Osteoblast (primary cell): ENCODE results near the gene ACOT6. TPM values are rescaled to one million over a fixed set of nuclear protein-coding genes. Genes with fewer than 3 reads are reported as not detected.
"Not testable (repeated sequence)": the region's sequence is repeated elsewhere in the genome, so short reads cannot be mapped to it uniquely, and the experiment has no call there.

Experiments
- DNase-seq: peaks from one replicate; pipeline ENCODE4 v3.0.0; 2011; ENCODE audit warnings: low spot score, mixed read lengths; ENCODE audit not compliant: insufficient read length; ENCODE audit errors: missing footprints
- H2AFZ ChIP-seq: 2 replicates; pipeline ENCODE4 v1.6.0; 2011; ENCODE audit warnings: mild to moderate bottlenecking, low read length
- H3K27ac ChIP-seq: 2 replicates; pipeline ENCODE4 v1.5.1; 2011; ENCODE audit warnings: mild to moderate bottlenecking, low read depth, low read length, moderate library complexity
- H3K27me3 ChIP-seq: 2 replicates; pipeline ENCODE4 v1.6.0; 2012; ENCODE audit warnings: mild to moderate bottlenecking, control low read depth, inconsistent platforms, low read length, moderate library complexity; ENCODE audit not compliant: insufficient read depth
- H3K36me3 ChIP-seq: 2 replicates; pipeline ENCODE4 v1.5.1; 2011; ENCODE audit warnings: mild to moderate bottlenecking, low read length, control low read depth, moderate library complexity; ENCODE audit not compliant: insufficient read depth
- H3K4me1 ChIP-seq: 2 replicates; pipeline ENCODE4 v1.5.1; 2011; ENCODE audit warnings: mild to moderate bottlenecking, low read length, control low read depth, moderate library complexity; ENCODE audit not compliant: insufficient read depth
- H3K4me2 ChIP-seq: 2 replicates; pipeline ENCODE4 v1.6.0; 2011; ENCODE audit warnings: mild to moderate bottlenecking, low read length; ENCODE audit not compliant: insufficient read depth
- H3K4me3 ChIP-seq: fragments of 200-600 bp; sonication (generic); 3 replicates; pipeline ENCODE4 v1.5.1; 2012; ENCODE audit warnings: mild to moderate bottlenecking, low read length, inconsistent platforms; ENCODE audit not compliant: insufficient read depth
- H3K79me2 ChIP-seq: 2 replicates; pipeline ENCODE4 v1.6.0; 2012; ENCODE audit warnings: mild to moderate bottlenecking, low read length, control low read depth, inconsistent platforms; ENCODE audit not compliant: insufficient read depth
- H3K9me3 ChIP-seq: 2 replicates; pipeline ENCODE4 v1.5.1; 2011; ENCODE audit warnings: low read depth, low read length, control low read depth
- H4K20me1 ChIP-seq: 2 replicates; pipeline ENCODE4 v1.6.0; 2012; ENCODE audit warnings: mild to moderate bottlenecking, low read length, control low read depth; ENCODE audit not compliant: insufficient read depth
- CTCF ChIP-seq: IDR thresholded peaks from 2 replicates; pipeline ENCODE4 v1.5.1; 2011; ENCODE audit warnings: mild to moderate bottlenecking, low read depth, low read length, moderate library complexity; ENCODE audit errors: extremely low read depth
- total RNA-seq: library from RNA; depleted of rRNA; stranded (reverse); fragments of >200 nt; gene quantifications from 2 replicates; pipeline ENCODE4 v1.2.3, GENCODE V29; 2012

ACOT6 gene
- total RNA-seq, 1 donor: not detected

GRCh38 chr14:73644531-73645247, 32.4 kb downstream of the ACOT6 start, which contains the start of gene DNAL1:
TSS of gene DNAL1 (plus strand) at chr14:73644986. CDS start at chr14:73645040, 54 bp downstream.
- no peaks in the 10 kb centered on the region for H3K36me3 ChIP-seq
- no peaks in the 10 kb centered on the region for H3K27me3 ChIP-seq
- peak within 1 kb of the TSS; percentile 97 for H2AFZ ChIP-seq
- H3K27ac ChIP-seq: peak within 1 kb of the TSS; percentile 92
- no peak for TF ChIP-seq CTCF
- H3K79me2 ChIP-seq: peaks cover 40% of the 10 kb centered on the region
- peak within 1 kb of the TSS; percentile 92 for H3K4me3 ChIP-seq
- peak; percentile 98 for DNase-seq
- peak within 1 kb of the TSS; percentile 97 for H3K4me2 ChIP-seq
- H3K9me3 ChIP-seq: no peaks in the 10 kb centered on the region
- no peaks in the 10 kb centered on the region for H4K20me1 ChIP-seq
- H3K4me1 ChIP-seq: peaks cover 18% of the 10 kb centered on the region

- no peak for DNase-seq
- Histone ChIP-seq H3K4me1 (peaks cover 13% of the 10 kb centered on the region), H3K27ac (peak overlapping the region; percentile 92), H3K4me3 (peak overlapping the region; percentile 92), H3K27me3 (no peaks in the 10 kb centered on the region), H3K79me2 (peaks cover 45% of the 10 kb centered on the region), H2AFZ (peak overlapping the region; percentile 97), H3K36me3 (no peaks in the 10 kb centered on the region), H3K4me2 (peak overlapping the region; percentile 97), H3K9me3 (no peaks in the 10 kb centered on the region), H4K20me1 (no peaks in the 10 kb centered on the region)
- no peak for TF ChIP-seq CTCF
These were observed 32.9 kb downstream of the ACOT6 start for GRCh38 chr14:73645248-73645610.

- Histone ChIP-seq H2AFZ (no peak overlapping the region), H3K4me2 (no peak overlapping the region), H3K27me3 (no peaks in the 10 kb centered on the region), H3K4me1 (no peaks in the 10 kb centered on the region), H3K36me3 (peaks cover 25% of the 10 kb centered on the region), H3K4me3 (no peak overlapping the region), H3K27ac (no peak overlapping the region), H3K9me3 (no peaks in the 10 kb centered on the region), H3K79me2 (peaks cover 47% of the 10 kb centered on the region), H4K20me1 (no peaks in the 10 kb centered on the region)
- DNase-seq: no peak
- no peak for TF ChIP-seq CTCF
These were observed 38.7 kb downstream of the ACOT6 start for GRCh38 chr14:73651005-73651404.

- H3K4me2 ChIP-seq: no peak overlapping the region
- no peaks in the 10 kb centered on the region for H3K27me3 ChIP-seq
- peaks cover 25% of the 10 kb centered on the region for H3K36me3 ChIP-seq
- DNase-seq: no peak
- TF ChIP-seq CTCF: no peak
- no peak overlapping the region for H2AFZ ChIP-seq
- H3K79me2 ChIP-seq: peaks cover 11% of the 10 kb centered on the region
- no peaks in the 10 kb centered on the region for H4K20me1 ChIP-seq
- no peak overlapping the region for H3K27ac ChIP-seq
- H3K4me1 ChIP-seq: no peaks in the 10 kb centered on the region
- H3K9me3 ChIP-seq: no peaks in the 10 kb centered on the region
- H3K4me3 ChIP-seq: no peak overlapping the region
These were observed 43.5 kb downstream of the ACOT6 start for GRCh38 chr14:73655851-73656250.

- not testable (repeated sequence) for H3K4me1 ChIP-seq, H3K27me3 ChIP-seq, H2AFZ ChIP-seq
These were observed 46.9 kb downstream of the ACOT6 start for GRCh38 chr14:73659202-73659601.

More at GRCh38 chr14:73659202-73659601, 46.9 kb downstream of the ACOT6 start:
- H3K27ac ChIP-seq, DNase-seq, H3K4me3 ChIP-seq, H4K20me1 ChIP-seq, H3K79me2 ChIP-seq, H3K36me3 ChIP-seq, H3K9me3 ChIP-seq, H3K4me2 ChIP-seq: not testable (repeated sequence)
